CD14-positive monocyte (primary cell): ENCODE measurements around the gene PDCD7. TPM values are rescaled to one million over a fixed set of nuclear protein-coding genes. Genes with fewer than 3 reads are reported as not detected.

ENCODE experiments used
- DNase-seq, 3 donors: peaks; one replicate each; pipeline ENCODE4 v3.0.0-alpha.2; 2011 to 2022
- H2AFZ ChIP-seq: 2 replicates; pipeline ENCODE4 v1.6.0; 2012; ENCODE audit warnings: mild to moderate bottlenecking, low read depth, low read length, inconsistent platforms; ENCODE audit not compliant: insufficient read depth, poor library complexity, severe bottlenecking
- H3K27ac ChIP-seq, 2 donors: 1 replicate in 1 of 2; 2 replicates in 1 of 2; pipeline ENCODE4 v1.5.1; 2012 to 2013; ENCODE audit warnings: low read length in 2 of 2, control low read depth in 1 of 2, inconsistent platforms in 1 of 2, low read depth in 1 of 2, mild to moderate bottlenecking in 1 of 2
- H3K27me3 ChIP-seq, 2 donors: one replicate each; pipeline versions ENCODE4 v1.6.0 to v1.6.1; 2011 to 2013; ENCODE audit warnings: low read length in 2 of 2; ENCODE audit not compliant: control insufficient read depth in 2 of 2, insufficient read depth in 2 of 2
- H3K36me3 ChIP-seq, 2 donors: replicated peaks in 1 of 2; 1 replicate in 1 of 2; 2 replicates in 1 of 2; pipeline versions ENCODE4 v1.5.1 to v1.6.1; 2012 to 2013; ENCODE audit warnings: low read length in 2 of 2, control low read depth in 1 of 2, inconsistent platforms in 1 of 2, mild to moderate bottlenecking in 1 of 2; ENCODE audit not compliant: insufficient read depth in 2 of 2, control insufficient read depth in 1 of 2
- H3K4me1 ChIP-seq, 2 donors: 1 replicate in 1 of 2; 2 replicates in 1 of 2; pipeline versions ENCODE4 v1.5.1 to v1.6.1; 2012 to 2013; ENCODE audit warnings: low read length in 2 of 2, control low read depth in 1 of 2, inconsistent platforms in 1 of 2, mild to moderate bottlenecking in 1 of 2, moderate library complexity in 1 of 2; ENCODE audit not compliant: insufficient read depth in 2 of 2, control insufficient read depth in 1 of 2
- H3K4me2 ChIP-seq: replicated peaks from 2 replicates; pipeline ENCODE3; 2012; ENCODE audit warnings: low read length, moderate library complexity, mild to moderate bottlenecking; ENCODE audit not compliant: poor library complexity, severe bottlenecking; ENCODE audit errors: extremely low read depth
- H3K4me3 ChIP-seq, 3 experiments: fragments of 200-600 bp in 1 of 3; sonication (generic) in 1 of 3; replicated peaks in 1 of 3; 1 replicate in 2 of 3; 2 replicates in 1 of 3; pipeline ENCODE4 v1.5.1; 2011 to 2013; ENCODE audit warnings: low read length in 3 of 3, mild to moderate bottlenecking in 3 of 3, control low read depth in 2 of 3, low read depth in 2 of 3, inconsistent platforms in 1 of 3, moderate library complexity in 1 of 3
- H3K79me2 ChIP-seq: 2 replicates; pipeline ENCODE4 v1.6.0; 2012; ENCODE audit warnings: mild to moderate bottlenecking, control low read depth, inconsistent platforms, low read length, moderate library complexity; ENCODE audit not compliant: insufficient read depth
- H3K9ac ChIP-seq: 2 replicates; pipeline ENCODE4 v1.6.0; 2017; ENCODE audit warnings: low read length, mild to moderate bottlenecking; ENCODE audit not compliant: insufficient read depth, poor library complexity, severe bottlenecking
- H3K9me3 ChIP-seq, 2 donors: replicated peaks in 1 of 2; 1 replicate in 1 of 2; 2 replicates in 1 of 2; pipeline versions ENCODE4 v1.5.1 to v1.6.1; 2012 to 2013; ENCODE audit warnings: low read length in 2 of 2, control low read depth in 1 of 2; ENCODE audit not compliant: control insufficient read depth in 1 of 2, insufficient read depth in 1 of 2
- H4K20me1 ChIP-seq: 2 replicates; pipeline ENCODE4 v1.6.0; 2012; ENCODE audit warnings: mild to moderate bottlenecking, low read length, control low read depth, moderate library complexity; ENCODE audit not compliant: insufficient read depth
- H3K27ac Mint-ChIP-seq, 7 donors: one replicate each; pipeline ENCODE4 v1.8.0; 2020; ENCODE audit warnings: mild to moderate bottlenecking in 7 of 7, mixed read lengths in 7 of 7, moderate library complexity in 6 of 7, inconsistent platforms in 2 of 7
- H3K27me3 Mint-ChIP-seq, 3 donors: one replicate each; pipeline ENCODE4 v1.8.0; 2021 to 2022; ENCODE audit warnings: low read depth in 3 of 3, mild to moderate bottlenecking in 3 of 3, mixed read lengths in 3 of 3, moderate library complexity in 3 of 3, inconsistent platforms in 1 of 3
- H3K36me3 Mint-ChIP-seq, 2 donors: one replicate each; pipeline ENCODE4 v1.8.0; 2020; ENCODE audit warnings: mixed read lengths in 2 of 2, inconsistent platforms in 1 of 2, mild to moderate bottlenecking in 1 of 2
- H3K4me1 Mint-ChIP-seq: one replicate; pipeline ENCODE4 v1.8.0; 2020; ENCODE audit warnings: mild to moderate bottlenecking, mixed read lengths
- H3K4me3 Mint-ChIP-seq, 2 donors: one replicate each; pipeline ENCODE4 v1.8.0; 2020; ENCODE audit warnings: mild to moderate bottlenecking in 2 of 2, mixed read lengths in 2 of 2, moderate library complexity in 1 of 2
- H3K9me3 Mint-ChIP-seq, 7 donors: one replicate each; pipeline ENCODE4 v1.8.0; 2020 to 2022; ENCODE audit warnings: mixed read lengths in 7 of 7, mild to moderate bottlenecking in 6 of 7, moderate library complexity in 6 of 7, inconsistent platforms in 2 of 7
- CTCF ChIP-seq: fragments of 200-600 bp; IDR thresholded peaks from one replicate; pipeline ENCODE4 v1.8.0; 2022; ENCODE audit warnings: antibody characterized with exemption, mild to moderate bottlenecking
- WGBS: methylation state at CpG from one replicate; pipeline ENCODE4 v1.1.5; 2013; ENCODE audit warnings: missing lambda C conversion rate; ENCODE audit not compliant: insufficient coverage; 5-methylcytosine and 5-hydroxymethylcytosine counted together
- intact Hi-C, 2 donors: fragments of 100-400 bp; cut with micrococcal nuclease; formaldehyde crosslinking; loops; one replicate each; pipeline versions ENCODE4 v1.15.0 to v1.15.1; 2023
- polyA plus RNA-seq, 3 donors: library from polyadenylated mRNA; depleted of rRNA in 1 of 3; unstranded in 2 of 3; stranded (reverse) in 1 of 3; fragments of 300-500 nt in 2 of 3; fragments of >200 nt in 1 of 3; fragmentation: Illumina TruSeq in 2 of 3; gene quantifications; 1 replicate in 2 of 3; 2 replicates in 1 of 3; pipeline ENCODE4 v1.2.3, GENCODE V29; 2012 to 2021

Gene PDCD7
- polyA plus RNA-seq, 3 donors = 3.1 to 6.9 (median 4.7) TPM

- H3K4me3 ChIP-seq = peak overlapping the region in 1 of 3 experiments; percentile 46
- peak; percentile 40 for TF ChIP-seq CTCF
- H2AFZ ChIP-seq = peak overlapping the region; percentile 65
- Mint-ChIP-seq H3K4me3 (peak overlapping the region in 1 of 2 donors; percentile 92), H3K9me3 (no peaks in the 10 kb centered on the region), H3K4me1 (peaks cover 12% of the 10 kb centered on the region), H3K27me3 (peaks cover 0 to 2% (median under 1%) of the 10 kb centered on the region in 3 donors), H3K36me3 (peaks cover 63 to 78% of the 10 kb centered on the region in 2 donors), H3K27ac (peak overlapping the region in 6 of 7 donors; percentile 27 to 83 (median 75))
- peak overlapping the region; percentile 32 for H3K9ac ChIP-seq
- H3K9me3 ChIP-seq = no peaks in the 10 kb centered on the region
- WGBS = 92% methylated on average over 75 of the region's 75 CpGs
- peak overlapping the region in 1 of 2 donors; percentile 50 for H3K27ac ChIP-seq
- no peaks in the 10 kb centered on the region for H4K20me1 ChIP-seq
- peak overlapping the region; percentile 63 for H3K4me2 ChIP-seq
- H3K27me3 ChIP-seq = no peaks in the 10 kb centered on the region
- peaks cover 13 to 14% of the 10 kb centered on the region in 2 donors for H3K4me1 ChIP-seq
- no peak for DNase-seq
- H3K36me3 ChIP-seq = peaks cover 34 to 77% of the 10 kb centered on the region in 2 donors
- no peaks in the 10 kb centered on the region for H3K79me2 ChIP-seq
- intact Hi-C loops = no loop called here
These were observed 31.5 kb downstream of the PDCD7 start for GRCh38 chr15:65101891-65102708.

- no peaks in the 10 kb centered on the region for H3K79me2 ChIP-seq
- no peaks in the 10 kb centered on the region for H4K20me1 ChIP-seq
- H3K9me3 ChIP-seq = no peaks in the 10 kb centered on the region
- intact Hi-C loops = no loop called here
- H3K27me3 ChIP-seq = no peaks in the 10 kb centered on the region
- 3% methylated on average over 8 of the region's 9 CpGs for WGBS
- H3K27ac Mint-ChIP-seq = peak overlapping the region in 6 of 7 donors; percentile 27 to 83 (median 75)
- peaks cover 36 to 80% of the 10 kb centered on the region in 2 donors for H3K36me3 ChIP-seq
- H3K4me1 ChIP-seq = peaks cover 13 to 14% of the 10 kb centered on the region in 2 donors
- H3K9ac ChIP-seq = peak overlapping the region; percentile 32
- H3K4me2 ChIP-seq = peak overlapping the region; percentile 63
- H3K4me1 Mint-ChIP-seq = peaks cover 12% of the 10 kb centered on the region
- peak overlapping the region in 1 of 3 experiments; percentile 46 for H3K4me3 ChIP-seq
- peak overlapping the region; percentile 8 to 50 for H3K27ac ChIP-seq
- peak overlapping the region; percentile 65 for H2AFZ ChIP-seq
- H3K4me3 Mint-ChIP-seq = peak overlapping the region in 1 of 2 donors; percentile 92
- peak; percentile 78 for TF ChIP-seq CTCF
- peaks cover 63 to 73% of the 10 kb centered on the region in 2 donors for H3K36me3 Mint-ChIP-seq
- H3K27me3 Mint-ChIP-seq = peaks cover 0 to 2% (median 2%) of the 10 kb centered on the region in 3 donors
- peak; percentile 37 to 60 (median 42) for DNase-seq
- H3K9me3 Mint-ChIP-seq = no peaks in the 10 kb centered on the region
These were observed 32.2 kb downstream of the PDCD7 start for GRCh38 chr15:65101411-65101890.
